ENCODE data around the gene DDAH1.

DDAH1 gene

DNA sequence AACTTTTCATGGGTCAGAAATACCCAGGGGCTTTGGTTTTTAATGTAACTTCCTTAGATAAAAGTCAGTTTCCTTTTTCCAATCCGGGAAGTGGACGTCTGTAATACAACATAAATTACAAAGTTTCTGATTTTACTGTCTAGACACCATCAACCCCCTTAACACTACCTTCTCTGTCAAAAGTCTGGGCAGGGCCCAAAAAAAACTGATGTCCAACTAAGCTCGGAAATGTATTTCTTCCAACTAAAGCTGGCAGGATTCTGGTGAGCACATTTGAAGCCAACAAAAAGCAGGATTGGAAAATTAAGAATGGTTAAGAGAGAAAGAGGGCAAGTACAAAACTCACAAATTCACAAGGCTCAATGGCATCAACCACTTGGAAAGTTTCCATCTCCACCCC is 24.3 kb downstream of the DDAH1 start:
- no peak for DNase-seq (ENCODE audit: low spot score)

DNA sequence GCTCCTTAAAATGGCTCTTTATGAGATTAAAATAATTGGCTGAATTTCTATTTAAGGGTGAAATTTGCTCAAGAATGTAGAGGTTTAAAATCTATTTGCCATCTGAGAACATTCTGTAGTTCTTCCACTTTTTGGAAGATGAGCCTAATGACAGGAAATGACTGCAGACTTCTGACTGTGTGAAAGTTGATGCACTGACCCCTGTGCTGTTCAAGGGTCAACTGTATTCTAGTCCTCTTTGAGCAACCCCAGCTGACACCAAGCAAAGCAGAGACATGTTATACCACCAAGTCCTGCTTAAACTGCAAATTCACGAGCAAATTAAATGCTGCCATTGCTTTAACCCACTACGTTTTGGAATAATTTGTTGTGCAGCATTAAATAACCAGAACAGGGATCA is 26.6 kb downstream of the DDAH1 start:
- no peak for DNase-seq (ENCODE audit: low spot score)
- TF ChIP-seq, protein P1, sequence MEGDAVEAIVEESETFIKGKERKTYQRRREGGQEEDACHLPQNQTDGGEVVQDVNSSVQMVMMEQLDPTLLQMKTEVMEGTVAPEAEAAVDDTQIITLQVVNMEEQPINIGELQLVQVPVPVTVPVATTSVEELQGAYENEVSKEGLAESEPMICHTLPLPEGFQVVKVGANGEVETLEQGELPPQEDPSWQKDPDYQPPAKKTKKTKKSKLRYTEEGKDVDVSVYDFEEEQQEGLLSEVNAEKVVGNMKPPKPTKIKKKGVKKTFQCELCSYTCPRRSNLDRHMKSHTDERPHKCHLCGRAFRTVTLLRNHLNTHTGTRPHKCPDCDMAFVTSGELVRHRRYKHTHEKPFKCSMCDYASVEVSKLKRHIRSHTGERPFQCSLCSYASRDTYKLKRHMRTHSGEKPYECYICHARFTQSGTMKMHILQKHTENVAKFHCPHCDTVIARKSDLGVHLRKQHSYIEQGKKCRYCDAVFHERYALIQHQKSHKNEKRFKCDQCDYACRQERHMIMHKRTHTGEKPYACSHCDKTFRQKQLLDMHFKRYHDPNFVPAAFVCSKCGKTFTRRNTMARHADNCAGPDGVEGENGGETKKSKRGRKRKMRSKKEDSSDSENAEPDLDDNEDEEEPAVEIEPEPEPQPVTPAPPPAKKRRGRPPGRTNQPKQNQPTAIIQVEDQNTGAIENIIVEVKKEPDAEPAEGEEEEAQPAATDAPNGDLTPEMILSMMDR (IDR thresholded peaks at IDR 0.05; ENCODE audit: extremely low read depth, missing control alignments): no peak

More for the DNA sequence above, 24.3 kb downstream of the DDAH1 start:
- TF ChIP-seq, protein P1 (IDR thresholded peaks at IDR 0.05; ENCODE audit: extremely low read depth, missing control alignments): no peak

DNA sequence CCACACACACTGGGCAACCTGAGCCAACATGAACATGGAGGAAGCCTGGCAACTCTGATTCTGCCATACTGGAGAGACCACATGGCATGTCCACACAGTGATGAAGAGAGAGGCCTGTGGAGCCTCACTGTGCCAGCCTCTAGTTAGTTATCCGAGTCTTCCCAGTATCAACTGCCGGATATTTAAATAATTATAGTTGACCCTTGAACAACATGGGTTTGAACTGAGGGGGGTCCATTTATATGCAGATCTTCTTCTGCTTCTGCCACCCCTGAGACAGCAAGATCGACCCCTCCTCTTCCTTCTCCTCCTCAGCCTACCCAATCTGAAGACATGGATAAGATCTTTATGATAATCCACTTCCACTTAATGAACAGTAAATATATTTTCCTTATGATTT is 27.8 kb downstream of the DDAH1 start:
- TF ChIP-seq, protein P1 (IDR thresholded peaks at IDR 0.05; ENCODE audit: extremely low read depth, missing control alignments): no peak
- no peak for DNase-seq (ENCODE audit: low spot score)

DNA sequence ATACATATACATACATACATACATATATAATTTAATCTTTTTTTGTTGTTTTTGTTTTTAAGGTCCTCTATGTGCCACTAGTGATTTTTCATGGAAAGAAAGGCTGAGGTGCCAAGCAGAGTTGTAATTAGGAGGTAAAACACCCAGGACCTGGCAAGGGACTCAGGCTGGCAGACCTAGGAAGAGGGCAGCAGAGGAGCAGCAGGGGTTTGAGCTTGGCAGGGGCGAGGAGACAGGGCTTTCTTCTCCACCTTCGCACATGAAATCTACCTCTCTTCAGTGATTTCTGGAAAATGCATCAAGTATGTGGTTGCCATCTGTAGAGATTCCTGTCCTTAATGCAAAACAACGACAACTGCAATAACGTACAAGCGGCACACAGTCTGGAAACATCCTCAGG is 31.9 kb downstream of the DDAH1 start:
- DNase-seq (ENCODE audit: low spot score): no peak
- TF ChIP-seq, protein P1 (IDR thresholded peaks at IDR 0.05; ENCODE audit: extremely low read depth, missing control alignments): no peak

DNA sequence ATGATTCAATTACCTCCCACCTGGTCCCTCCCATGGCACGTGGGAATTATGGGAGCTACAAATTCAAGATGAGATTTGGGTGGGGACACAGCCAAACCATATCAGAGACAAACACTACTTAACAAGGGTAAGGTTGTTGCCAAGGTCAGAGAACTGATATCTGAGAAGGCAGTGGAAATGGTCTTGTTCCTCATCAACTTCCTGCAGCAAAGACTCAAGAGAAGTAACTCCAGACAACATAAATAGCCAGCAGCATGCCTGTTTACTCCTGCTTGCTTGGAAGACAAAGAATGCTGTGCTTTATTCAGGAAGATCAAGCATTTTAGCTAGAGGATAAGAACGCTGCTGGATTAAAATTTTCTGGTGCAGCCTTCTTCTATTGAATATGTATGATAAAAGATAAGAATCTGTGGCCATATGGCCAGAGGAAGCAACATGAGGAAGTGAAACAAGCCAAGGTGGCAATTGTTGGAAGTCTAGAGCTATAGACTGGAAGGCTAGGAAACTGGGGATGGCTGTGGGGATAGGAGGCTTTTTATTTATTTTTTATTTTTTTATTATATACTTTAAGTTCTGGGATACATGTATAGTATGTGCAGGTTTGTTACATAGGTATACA is 36.4 kb downstream of the DDAH1 start:
- TF ChIP-seq, protein P1 (IDR thresholded peaks at IDR 0.05; ENCODE audit: extremely low read depth, missing control alignments): no peak
- no peak for DNase-seq (ENCODE audit: low spot score)

DNA sequence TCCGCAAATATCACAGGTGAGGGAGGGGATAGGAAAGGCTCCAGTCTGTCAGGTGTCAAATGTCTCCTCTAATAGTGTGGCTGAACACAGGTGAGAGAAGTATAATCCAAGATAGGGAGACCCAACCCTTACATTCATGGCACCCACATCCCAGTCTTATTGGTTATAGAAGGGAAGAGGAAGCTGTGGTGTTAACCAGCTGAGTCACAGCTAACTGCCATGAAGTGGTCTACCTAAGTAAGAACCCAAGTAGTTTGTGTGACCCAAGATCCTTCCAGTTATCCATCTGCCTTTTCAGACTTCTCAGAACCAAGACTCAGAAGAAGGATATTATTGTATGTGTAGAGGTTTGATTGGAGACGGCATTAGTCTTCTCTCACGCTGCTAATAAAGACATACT is 37.1 kb downstream of the DDAH1 start:
- no peak for DNase-seq (ENCODE audit: low spot score)
- TF ChIP-seq, protein P1 (IDR thresholded peaks at IDR 0.05; ENCODE audit: extremely low read depth, missing control alignments): no peak

DNA sequence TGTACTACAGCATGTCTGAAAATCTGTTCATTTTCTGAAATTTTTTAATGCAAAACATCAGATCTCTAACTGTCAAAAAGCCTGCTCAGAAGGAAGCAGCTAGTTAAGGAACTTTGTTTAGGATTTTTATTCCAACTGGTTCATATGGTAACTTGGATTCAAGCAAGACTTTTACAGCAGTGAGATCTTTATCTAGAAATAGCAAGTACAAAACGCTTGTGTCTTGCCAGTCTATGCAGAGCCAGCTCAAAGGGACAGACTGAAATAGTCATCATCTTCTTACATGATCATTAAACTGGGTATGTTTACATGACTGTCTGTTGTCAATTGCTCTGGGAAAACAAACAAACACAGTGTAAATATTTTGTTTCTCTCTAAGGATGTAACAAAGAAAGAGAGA is 37.6 kb downstream of the DDAH1 start:
- no peak for DNase-seq (ENCODE audit: low spot score)
- TF ChIP-seq, protein P1 (IDR thresholded peaks at IDR 0.05; ENCODE audit: extremely low read depth, missing control alignments): no peak

Data from GM20000 (cell line).